DMS 273 (cell line): ENCODE results near the gene RHOF.
A peak's percentile ranks its signal among the peaks of the same experiment; 100 is the strongest.
"Not testable (repeated sequence)": the region's sequence is repeated elsewhere in the genome, so short reads cannot be mapped to it uniquely, and the experiment has no call there.

Experiments
- DNase-seq: peaks from one replicate; lab custom pipeline; 2025; ENCODE audit not compliant: unreplicated experiment; lab: John Stamatoyannopoulos, UW

Gene RHOF

GRCh38 chr12:121750507-121750955 lies 43.0 kb downstream of the RHOF start:
- no peak for DNase-seq

GRCh38 chr12:121749267-121749666 lies 44.2 kb downstream of the RHOF start:
- DNase-seq, result no peak

GRCh38 chr12:121748571-121749265 lies 44.8 kb downstream of the RHOF start:
- DNase-seq, result peak; percentile 52

GRCh38 chr12:121748218-121748570 lies 45.3 kb downstream of the RHOF start:
- DNase-seq, result peak; percentile 42

- DNase-seq, result not testable (repeated sequence)
These were observed 47.9 kb downstream of the RHOF start for GRCh38 chr12:121745545-121745944.

- DNase-seq, result no peak
These were observed 51.7 kb downstream of the RHOF start for GRCh38 chr12:121741743-121742142.

GRCh38 chr12:121740847-121741246 lies 52.6 kb downstream of the RHOF start:
- peak; percentile 50 for DNase-seq

- no peak for DNase-seq
These were observed 55.1 kb downstream of the RHOF start for GRCh38 chr12:121738340-121738858.

- no peak for DNase-seq
These were observed 59.6 kb downstream of the RHOF start for GRCh38 chr12:121733849-121734248.

GRCh38 chr12:121731473-121731872 lies 62.0 kb downstream of the RHOF start:
- DNase-seq, result no peak

GRCh38 chr12:121729021-121729420 lies 64.5 kb downstream of the RHOF start:
- no peak for DNase-seq
